Measurements from ENCODE around the gene PLBD1.

PLBD1 gene

GRCh38 chr12:14567351-14568162 lies at the start of gene PLBD1:
PLBD1 (minus strand) TSS chr12:14567883; CDS start chr12:14567696, 187 bp downstream.
- Histone ChIP-seq H3K9ac (ENCODE audit: low read depth, low read length) (peak within 1 kb of the TSS; percentile 39), H3K4me3 (ENCODE audit: low read depth, low read length) (peak within 1 kb of the TSS; percentile 61), H3K4me1 (ENCODE audit: control insufficient read depth, insufficient read depth, low read length) (peaks cover 7% of the 10 kb centered on the region), H3K27ac (ENCODE audit: low read depth, low read length) (peak within 1 kb of the TSS; percentile 12), H3K9me3 (ENCODE audit: control insufficient read depth, insufficient read depth, low read length) (no peaks in the 10 kb centered on the region), H3K27me3 (ENCODE audit: control insufficient read depth, insufficient read depth, low read length) (peaks cover 5% of the 10 kb centered on the region; the same call in 1 of the 2 replicates), H3K36me3 (ENCODE audit: control insufficient read depth, insufficient read depth, low read length) (no peaks in the 10 kb centered on the region)

GRCh38 chr12:14614704-14615121 lies 47.0 kb upstream of the PLBD1 start:
- H3K9ac ChIP-seq (ENCODE audit: low read depth, low read length) = no peak overlapping the region
- no peak overlapping the region for H3K4me3 ChIP-seq (ENCODE audit: low read depth, low read length)
- H3K36me3 ChIP-seq (ENCODE audit: control insufficient read depth, insufficient read depth, low read length) = no peaks in the 10 kb centered on the region
- no peaks in the 10 kb centered on the region for H3K4me1 ChIP-seq (ENCODE audit: control insufficient read depth, insufficient read depth, low read length)
- no peak overlapping the region for H3K27ac ChIP-seq (ENCODE audit: low read depth, low read length)
- no peaks in the 10 kb centered on the region for H3K27me3 ChIP-seq (ENCODE audit: control insufficient read depth, insufficient read depth, low read length)
- no peaks in the 10 kb centered on the region for H3K9me3 ChIP-seq (ENCODE audit: control insufficient read depth, insufficient read depth, low read length)

GRCh38 chr12:14613718-14614117 lies 46.0 kb upstream of the PLBD1 start:
- Histone ChIP-seq H3K9ac (ENCODE audit: low read depth, low read length) (no peak overlapping the region), H3K27me3 (ENCODE audit: control insufficient read depth, insufficient read depth, low read length) (no peaks in the 10 kb centered on the region), H3K9me3 (ENCODE audit: control insufficient read depth, insufficient read depth, low read length) (no peaks in the 10 kb centered on the region), H3K36me3 (ENCODE audit: control insufficient read depth, insufficient read depth, low read length) (no peaks in the 10 kb centered on the region), H3K4me1 (ENCODE audit: control insufficient read depth, insufficient read depth, low read length) (no peaks in the 10 kb centered on the region), H3K27ac (ENCODE audit: low read depth, low read length) (no peak overlapping the region), H3K4me3 (ENCODE audit: low read depth, low read length) (no peak overlapping the region)

- Histone ChIP-seq H3K27ac (ENCODE audit: low read depth, low read length) (no peak overlapping the region), H3K36me3 (ENCODE audit: control insufficient read depth, insufficient read depth, low read length) (no peaks in the 10 kb centered on the region), H3K4me3 (ENCODE audit: low read depth, low read length) (no peak overlapping the region), H3K4me1 (ENCODE audit: control insufficient read depth, insufficient read depth, low read length) (no peaks in the 10 kb centered on the region), H3K27me3 (ENCODE audit: control insufficient read depth, insufficient read depth, low read length) (no peaks in the 10 kb centered on the region), H3K9me3 (ENCODE audit: control insufficient read depth, insufficient read depth, low read length) (0 out of 2 replicates have a peak, but pooled peaks cover 4% of the 10 kb centered on the region), H3K9ac (ENCODE audit: low read depth, low read length) (no peak overlapping the region)
These were observed 45.3 kb upstream of the PLBD1 start for GRCh38 chr12:14612898-14613445.

GRCh38 chr12:14612250-14612649 lies 44.6 kb upstream of the PLBD1 start:
- Histone ChIP-seq H3K27ac (ENCODE audit: low read depth, low read length) (no peak overlapping the region), H3K9ac (ENCODE audit: low read depth, low read length) (no peak overlapping the region), H3K27me3 (ENCODE audit: control insufficient read depth, insufficient read depth, low read length) (no peaks in the 10 kb centered on the region), H3K9me3 (ENCODE audit: control insufficient read depth, insufficient read depth, low read length) (0 out of 2 replicates have a peak, but pooled peaks cover 4% of the 10 kb centered on the region), H3K4me3 (ENCODE audit: low read depth, low read length) (no peak overlapping the region), H3K4me1 (ENCODE audit: control insufficient read depth, insufficient read depth, low read length) (no peaks in the 10 kb centered on the region), H3K36me3 (ENCODE audit: control insufficient read depth, insufficient read depth, low read length) (no peaks in the 10 kb centered on the region)

- Histone ChIP-seq H3K36me3 (ENCODE audit: control insufficient read depth, insufficient read depth, low read length) (no peaks in the 10 kb centered on the region), H3K4me1 (ENCODE audit: control insufficient read depth, insufficient read depth, low read length) (no peaks in the 10 kb centered on the region), H3K9ac (ENCODE audit: low read depth, low read length) (no peak overlapping the region), H3K9me3 (ENCODE audit: control insufficient read depth, insufficient read depth, low read length) (peaks cover 4% of the 10 kb centered on the region; the same call in 1 of the 2 replicates), H3K4me3 (ENCODE audit: low read depth, low read length) (no peak overlapping the region), H3K27ac (ENCODE audit: low read depth, low read length) (no peak overlapping the region), H3K27me3 (ENCODE audit: control insufficient read depth, insufficient read depth, low read length) (no peaks in the 10 kb centered on the region)
These were observed 44.0 kb upstream of the PLBD1 start for GRCh38 chr12:14611640-14612203.

GRCh38 chr12:14607568-14607967 lies 39.9 kb upstream of the PLBD1 start:
- no peak overlapping the region for H3K9ac ChIP-seq (ENCODE audit: low read depth, low read length)
- no peaks in the 10 kb centered on the region for H3K4me1 ChIP-seq (ENCODE audit: control insufficient read depth, insufficient read depth, low read length)
- H3K27me3 ChIP-seq (ENCODE audit: control insufficient read depth, insufficient read depth, low read length) = no peaks in the 10 kb centered on the region
- H3K4me3 ChIP-seq (ENCODE audit: low read depth, low read length) = no peak overlapping the region
- H3K9me3 ChIP-seq (ENCODE audit: control insufficient read depth, insufficient read depth, low read length) = peaks cover 11% of the 10 kb centered on the region; the same call in 1 of the 2 replicates
- no peak overlapping the region for H3K27ac ChIP-seq (ENCODE audit: low read depth, low read length)
- H3K36me3 ChIP-seq (ENCODE audit: control insufficient read depth, insufficient read depth, low read length) = no peaks in the 10 kb centered on the region

- Histone ChIP-seq H3K27me3 (ENCODE audit: control insufficient read depth, insufficient read depth, low read length) (no peaks in the 10 kb centered on the region), H3K4me3 (ENCODE audit: low read depth, low read length) (no peak overlapping the region), H3K36me3 (ENCODE audit: control insufficient read depth, insufficient read depth, low read length) (no peaks in the 10 kb centered on the region), H3K9me3 (ENCODE audit: control insufficient read depth, insufficient read depth, low read length) (peaks cover 11% of the 10 kb centered on the region; the same call in 1 of the 2 replicates), H3K9ac (ENCODE audit: low read depth, low read length) (no peak overlapping the region), H3K4me1 (ENCODE audit: control insufficient read depth, insufficient read depth, low read length) (no peaks in the 10 kb centered on the region), H3K27ac (ENCODE audit: low read depth, low read length) (no peak overlapping the region)
These were observed 37.8 kb upstream of the PLBD1 start for GRCh38 chr12:14605401-14605989.

GRCh38 chr12:14601692-14602478 lies 34.2 kb upstream of the PLBD1 start:
- no peak overlapping the region for H3K27ac ChIP-seq (ENCODE audit: low read depth, low read length)
- no peaks in the 10 kb centered on the region for H3K27me3 ChIP-seq (ENCODE audit: control insufficient read depth, insufficient read depth, low read length)
- no peaks in the 10 kb centered on the region for H3K4me1 ChIP-seq (ENCODE audit: control insufficient read depth, insufficient read depth, low read length)
- no peak overlapping the region for H3K9ac ChIP-seq (ENCODE audit: low read depth, low read length)
- H3K9me3 ChIP-seq (ENCODE audit: control insufficient read depth, insufficient read depth, low read length) = peaks cover 7% of the 10 kb centered on the region; the same call in 1 of the 2 replicates
- H3K36me3 ChIP-seq (ENCODE audit: control insufficient read depth, insufficient read depth, low read length) = no peaks in the 10 kb centered on the region
- no peak overlapping the region for H3K4me3 ChIP-seq (ENCODE audit: low read depth, low read length)

- Histone ChIP-seq H3K9me3 (ENCODE audit: control insufficient read depth, insufficient read depth, low read length) (no peaks in the 10 kb centered on the region), H3K4me1 (ENCODE audit: control insufficient read depth, insufficient read depth, low read length) (no peaks in the 10 kb centered on the region), H3K4me3 (ENCODE audit: low read depth, low read length) (no peak overlapping the region), H3K9ac (ENCODE audit: low read depth, low read length) (no peak overlapping the region), H3K27ac (ENCODE audit: low read depth, low read length) (no peak overlapping the region), H3K36me3 (ENCODE audit: control insufficient read depth, insufficient read depth, low read length) (no peaks in the 10 kb centered on the region), H3K27me3 (ENCODE audit: control insufficient read depth, insufficient read depth, low read length) (no peaks in the 10 kb centered on the region)
These were observed 29.8 kb upstream of the PLBD1 start for GRCh38 chr12:14597480-14597879.
